HepG2 (cell line): ENCODE measurements around the gene LRPPRC. TPM values are rescaled to one million over a fixed set of nuclear protein-coding genes. Genes with fewer than 3 reads are reported as not detected.

ENCODE experiments used
- DMAP1 ChIP-seq: IDR thresholded peaks from 2 replicates; pipeline ENCODE4 v1.6.1; 2016
- DR1 ChIP-seq: sonication (generic); formaldehyde crosslinking; IDR thresholded peaks from 2 replicates; pipeline ENCODE4 v1.8.0; 2021; ENCODE audit warnings: mild to moderate bottlenecking, missing genetic modification reagents, inconsistent platforms
- HNF4A ChIP-seq: sonication (generic); formaldehyde crosslinking; IDR thresholded peaks from 2 replicates; pipeline ENCODE4 v1.4.0; 2020; ENCODE audit warnings: missing genetic modification reagents
- HNRNPL ChIP-seq: fragments of 200-400 bp; formaldehyde crosslinking; IDR thresholded peaks from 2 replicates; pipeline ENCODE4 v1.6.1; 2017; ENCODE audit warnings: mild to moderate bottlenecking, low read depth, low read length
- HOXD1 ChIP-seq: sonication (generic); formaldehyde crosslinking; IDR thresholded peaks from 2 replicates; pipeline ENCODE4 v1.5.0; 2020; ENCODE audit warnings: missing genetic modification reagents
- MAFK ChIP-seq, 2 experiments: IDR thresholded peaks in 1 of 2; conservative IDR thresholded peaks in 1 of 2; 2 replicates each; pipeline ENCODE4 v1.6.1; 2011; ENCODE audit warnings: improper control_type of control experiment in 2 of 2, low read length in 2 of 2
- MLLT10 ChIP-seq: sonication (generic); formaldehyde crosslinking; IDR thresholded peaks from 2 replicates; pipeline ENCODE4 v1.4.0; 2020; ENCODE audit warnings: missing genetic modification reagents
- NPAS2 ChIP-seq: sonication (generic); formaldehyde crosslinking; IDR thresholded peaks from 2 replicates; pipeline ENCODE4 v1.8.0; 2022; ENCODE audit warnings: mild to moderate bottlenecking, missing genetic modification reagents, borderline replicate concordance
- NR2F6 ChIP-seq, 2 experiments: IDR thresholded peaks; 2 replicates each; pipeline ENCODE4 v1.6.1; 2016; ENCODE audit warnings: antibody characterized with exemption in 1 of 2, mild to moderate bottlenecking in 1 of 2
- PAX8 ChIP-seq: sonication (generic); formaldehyde crosslinking; IDR thresholded peaks from 2 replicates; pipeline ENCODE4 v1.8.0; 2022; ENCODE audit warnings: mild to moderate bottlenecking, missing genetic modification reagents, borderline replicate concordance
- TAF15 ChIP-seq: fragments of 200-400 bp; formaldehyde crosslinking; IDR thresholded peaks from one replicate; pipeline ENCODE4 v1.6.1; 2018; ENCODE audit warnings: mild to moderate bottlenecking, low read depth, low read length; ENCODE audit not compliant: poor library complexity, severe bottlenecking
- ZNF17 ChIP-seq: sonication (generic); formaldehyde crosslinking; IDR thresholded peaks from 2 replicates; pipeline ENCODE4 v1.5.0; 2020; ENCODE audit warnings: mild to moderate bottlenecking, missing genetic modification reagents
- ZNF230 ChIP-seq: sonication (generic); formaldehyde crosslinking; IDR thresholded peaks from 2 replicates; pipeline ENCODE4 v1.4.0; 2020; ENCODE audit warnings: mild to moderate bottlenecking, missing genetic modification reagents
- ZNF678 ChIP-seq: sonication (generic); formaldehyde crosslinking; IDR thresholded peaks from 2 replicates; pipeline ENCODE4 v1.4.0; 2020; ENCODE audit warnings: mild to moderate bottlenecking, missing genetic modification reagents
- ZNF788 ChIP-seq: sonication (generic); formaldehyde crosslinking; IDR thresholded peaks from 2 replicates; pipeline ENCODE4 v1.5.0; 2020; ENCODE audit warnings: mild to moderate bottlenecking, missing genetic modification reagents, borderline replicate concordance
- polyA plus RNA-seq, 8 experiments: library from polyadenylated mRNA; depleted of rRNA in 3 of 8; stranded (reverse) in 7 of 8; unstranded in 1 of 8; fragments of >200 nt; fragmentation: Illumina TruSeq in 4 of 8; extraction: Trizol in 4 of 8; gene quantifications; 2 replicates each; pipeline versions ENCODE4 v1.2.1 to v1.2.3, GENCODE V29; 2011 to 2016; ENCODE audit warnings: low read depth in 4 of 8, missing spikeins in 1 of 8, mixed read lengths in 1 of 8; ENCODE audit not compliant: insufficient read depth in 1 of 8
- total RNA-seq, 5 experiments: library from RNA; depleted of rRNA; stranded (reverse); fragments of >200 nt; fragmentation: Illumina TruSeq; extraction: Trizol; gene quantifications; 2 replicates each; pipeline ENCODE4 v1.2.3, GENCODE V29; 2016; ENCODE audit warnings: low read depth in 1 of 5
- TF ChIP-seq, protein P1 (sequence below): sonication (generic); formaldehyde crosslinking; IDR thresholded peaks from 2 replicates; pipeline ENCODE4 v1.5.1; 2020; ENCODE audit warnings: mild to moderate bottlenecking, missing genetic modification reagents, moderate library complexity
- TF ChIP-seq, protein P2 (sequence below): sonication (generic); formaldehyde crosslinking; IDR thresholded peaks from 2 replicates; pipeline ENCODE4 v1.5.1; 2020; ENCODE audit warnings: missing genetic modification reagents, mild to moderate bottlenecking, borderline replicate concordance
- TF ChIP-seq, protein P3 (sequence below): fragments of 450-650 bp; IDR thresholded peaks from 2 replicates; pipeline ENCODE4 v1.6.1; 2016
- TF ChIP-seq, protein P4 (sequence below): sonication (generic); formaldehyde crosslinking; IDR thresholded peaks from 2 replicates; pipeline ENCODE4 v1.4.0; 2020; ENCODE audit warnings: missing genetic modification reagents
- TF ChIP-seq, protein P5 (sequence below): sonication (generic); formaldehyde crosslinking; IDR thresholded peaks from 2 replicates; pipeline ENCODE4 v1.8.0; 2022; ENCODE audit warnings: missing genetic modification reagents, low read depth, mild to moderate bottlenecking, borderline replicate concordance

LRPPRC gene
- total and polyA plus RNA-seq, 2 of the 13 experiments (the other 11 are each of a cell fraction or from before 2014, with no cell fraction given): 117 to 167 TPM

DNA sequence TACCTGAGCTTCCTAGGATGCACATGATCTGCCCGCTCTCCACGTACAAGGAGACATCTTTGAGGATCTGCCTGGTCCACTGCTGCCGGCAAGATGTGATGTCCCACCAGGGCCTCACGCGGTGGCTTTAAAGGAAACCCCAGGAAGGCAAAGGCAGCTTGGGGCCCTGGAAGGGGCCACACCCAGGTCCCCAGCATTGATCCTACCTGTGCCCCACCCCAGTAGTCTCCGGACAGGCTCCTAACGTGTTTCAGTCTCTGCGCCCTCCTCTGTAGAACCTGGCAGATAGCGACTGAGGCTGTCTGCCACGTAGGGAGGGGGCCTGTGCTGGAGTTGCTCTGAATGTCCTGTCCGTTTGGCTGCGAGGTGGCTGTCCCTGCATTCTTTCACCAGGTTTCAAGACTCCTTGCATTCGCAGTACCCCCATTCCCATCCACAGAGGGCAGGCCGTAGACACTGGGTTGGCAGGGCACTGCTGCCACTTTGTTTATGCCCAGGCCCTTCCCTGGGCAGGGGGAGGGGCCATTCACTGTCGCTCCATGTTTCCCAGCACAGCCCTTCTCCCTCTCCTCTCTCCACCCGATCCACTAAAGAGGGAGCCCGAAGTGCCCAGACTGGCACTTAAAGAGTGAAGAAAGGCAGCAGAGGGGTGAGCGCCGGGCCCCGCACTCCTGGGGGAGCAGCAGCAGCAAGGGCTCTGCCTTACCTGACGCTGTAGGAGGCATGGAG lies 157.8 kb downstream of the LRPPRC start (continued):
- TF ChIP-seq ZNF17 (CRISPR knock-in tag) (no peak), ZNF678 (CRISPR knock-in tag) (no peak; the same call in 1 of the 2 replicates), HNF4A (CRISPR knock-in tag) (no peak), TAF15 (no peak), PAX8 (CRISPR knock-in tag) (0 out of 2 replicates have a peak, but pooled peaks have one; percentile 9), MLLT10 (CRISPR knock-in tag) (no peak), DR1 (CRISPR knock-in tag) (no peak), ZNF788 (CRISPR knock-in tag) (no peak), NR2F6 (IDR thresholded peaks at IDR 0.05) (no peak), NR2F6 (CRISPR knock-in tag; IDR thresholded peaks at IDR 0.05) (no peak), HOXD1 (CRISPR knock-in tag) (no peak), NPAS2 (no peak), ZNF230 (CRISPR knock-in tag) (0 out of 2 replicates have a peak, but pooled peaks have one; percentile 23), HNRNPL (peak; percentile 98), MAFK (conservative IDR thresholded peaks at IDR 0.05 in 1 of 2, IDR thresholded peaks at IDR 0.05 in 1 of 2; ENCODE audit: low read length in 2 of 2) (no peak), DMAP1 (CRISPR knock-in tag) (no peak)
- TF ChIP-seq, protein P1, sequence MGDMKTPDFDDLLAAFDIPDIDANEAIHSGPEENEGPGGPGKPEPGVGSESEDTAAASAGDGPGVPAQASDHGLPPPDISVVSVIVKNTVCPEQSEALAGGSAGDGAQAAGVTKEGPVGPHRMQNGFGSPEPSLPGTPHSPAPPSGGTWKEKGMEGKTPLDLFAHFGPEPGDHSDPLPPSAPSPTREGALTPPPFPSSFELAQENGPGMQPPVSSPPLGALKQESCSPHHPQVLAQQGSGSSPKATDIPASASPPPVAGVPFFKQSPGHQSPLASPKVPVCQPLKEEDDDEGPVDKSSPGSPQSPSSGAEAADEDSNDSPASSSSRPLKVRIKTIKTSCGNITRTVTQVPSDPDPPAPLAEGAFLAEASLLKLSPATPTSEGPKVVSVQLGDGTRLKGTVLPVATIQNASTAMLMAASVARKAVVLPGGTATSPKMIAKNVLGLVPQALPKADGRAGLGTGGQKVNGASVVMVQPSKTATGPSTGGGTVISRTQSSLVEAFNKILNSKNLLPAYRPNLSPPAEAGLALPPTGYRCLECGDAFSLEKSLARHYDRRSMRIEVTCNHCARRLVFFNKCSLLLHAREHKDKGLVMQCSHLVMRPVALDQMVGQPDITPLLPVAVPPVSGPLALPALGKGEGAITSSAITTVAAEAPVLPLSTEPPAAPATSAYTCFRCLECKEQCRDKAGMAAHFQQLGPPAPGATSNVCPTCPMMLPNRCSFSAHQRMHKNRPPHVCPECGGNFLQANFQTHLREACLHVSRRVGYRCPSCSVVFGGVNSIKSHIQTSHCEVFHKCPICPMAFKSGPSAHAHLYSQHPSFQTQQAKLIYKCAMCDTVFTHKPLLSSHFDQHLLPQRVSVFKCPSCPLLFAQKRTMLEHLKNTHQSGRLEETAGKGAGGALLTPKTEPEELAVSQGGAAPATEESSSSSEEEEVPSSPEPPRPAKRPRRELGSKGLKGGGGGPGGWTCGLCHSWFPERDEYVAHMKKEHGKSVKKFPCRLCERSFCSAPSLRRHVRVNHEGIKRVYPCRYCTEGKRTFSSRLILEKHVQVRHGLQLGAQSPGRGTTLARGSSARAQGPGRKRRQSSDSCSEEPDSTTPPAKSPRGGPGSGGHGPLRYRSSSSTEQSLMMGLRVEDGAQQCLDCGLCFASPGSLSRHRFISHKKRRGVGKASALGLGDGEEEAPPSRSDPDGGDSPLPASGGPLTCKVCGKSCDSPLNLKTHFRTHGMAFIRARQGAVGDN (CRISPR knock-in tag): no peak
- TF ChIP-seq, protein P2, sequence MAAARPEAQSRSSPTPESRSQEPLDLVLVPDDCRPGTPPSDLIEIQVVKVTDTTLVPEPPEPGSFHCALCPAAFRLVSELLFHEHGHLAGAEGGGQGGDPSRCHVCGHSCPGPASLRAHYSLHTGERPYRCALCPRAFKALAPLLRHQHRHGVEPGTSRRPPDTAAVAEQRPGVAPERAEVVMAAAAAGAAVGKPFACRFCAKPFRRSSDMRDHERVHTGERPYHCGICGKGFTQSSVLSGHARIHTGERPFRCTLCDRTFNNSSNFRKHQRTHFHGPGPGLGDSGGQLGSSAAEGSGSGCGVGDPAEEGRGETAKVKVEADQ (CRISPR knock-in tag): no peak
- TF ChIP-seq, protein P3, sequence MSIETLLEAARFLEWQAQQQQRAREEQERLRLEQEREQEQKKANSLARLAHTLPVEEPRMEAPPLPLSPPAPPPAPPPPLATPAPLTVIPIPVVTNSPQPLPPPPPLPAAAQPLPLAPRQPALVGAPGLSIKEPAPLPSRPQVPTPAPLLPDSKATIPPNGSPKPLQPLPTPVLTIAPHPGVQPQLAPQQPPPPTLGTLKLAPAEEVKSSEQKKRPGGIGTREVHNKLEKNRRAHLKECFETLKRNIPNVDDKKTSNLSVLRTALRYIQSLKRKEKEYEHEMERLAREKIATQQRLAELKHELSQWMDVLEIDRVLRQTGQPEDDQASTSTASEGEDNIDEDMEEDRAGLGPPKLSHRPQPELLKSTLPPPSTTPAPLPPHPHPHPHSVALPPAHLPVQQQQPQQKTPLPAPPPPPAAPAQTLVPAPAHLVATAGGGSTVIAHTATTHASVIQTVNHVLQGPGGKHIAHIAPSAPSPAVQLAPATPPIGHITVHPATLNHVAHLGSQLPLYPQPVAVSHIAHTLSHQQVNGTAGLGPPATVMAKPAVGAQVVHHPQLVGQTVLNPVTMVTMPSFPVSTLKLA: no peak
- TF ChIP-seq, protein P4, sequence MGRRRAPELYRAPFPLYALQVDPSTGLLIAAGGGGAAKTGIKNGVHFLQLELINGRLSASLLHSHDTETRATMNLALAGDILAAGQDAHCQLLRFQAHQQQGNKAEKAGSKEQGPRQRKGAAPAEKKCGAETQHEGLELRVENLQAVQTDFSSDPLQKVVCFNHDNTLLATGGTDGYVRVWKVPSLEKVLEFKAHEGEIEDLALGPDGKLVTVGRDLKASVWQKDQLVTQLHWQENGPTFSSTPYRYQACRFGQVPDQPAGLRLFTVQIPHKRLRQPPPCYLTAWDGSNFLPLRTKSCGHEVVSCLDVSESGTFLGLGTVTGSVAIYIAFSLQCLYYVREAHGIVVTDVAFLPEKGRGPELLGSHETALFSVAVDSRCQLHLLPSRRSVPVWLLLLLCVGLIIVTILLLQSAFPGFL (CRISPR knock-in tag): no peak
- TF ChIP-seq, protein P5, sequence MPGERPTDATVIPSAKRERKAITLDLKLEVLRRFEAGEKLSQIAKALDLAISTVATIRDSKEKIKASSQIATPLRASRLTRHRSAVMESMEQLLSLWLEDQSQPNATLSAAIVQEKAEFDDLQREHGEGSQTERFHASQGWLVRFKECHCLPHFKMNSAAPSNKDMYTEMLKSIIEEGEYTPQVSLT (CRISPR knock-in tag): no peak
